Suppressor macrophage treated with lipopolysaccharide for 1 hour (primary cell): ENCODE results near the gene RASA2.
"Not testable (repeated sequence)": the region's sequence is repeated elsewhere in the genome, so short reads cannot be mapped to it uniquely, and the experiment has no call there.

Source experiments
- DNase-seq, 3 donors: peaks; one replicate each; pipeline ENCODE4 v3.0.0-alpha.2; 2020 to 2022

The RASA2 gene

DNA sequence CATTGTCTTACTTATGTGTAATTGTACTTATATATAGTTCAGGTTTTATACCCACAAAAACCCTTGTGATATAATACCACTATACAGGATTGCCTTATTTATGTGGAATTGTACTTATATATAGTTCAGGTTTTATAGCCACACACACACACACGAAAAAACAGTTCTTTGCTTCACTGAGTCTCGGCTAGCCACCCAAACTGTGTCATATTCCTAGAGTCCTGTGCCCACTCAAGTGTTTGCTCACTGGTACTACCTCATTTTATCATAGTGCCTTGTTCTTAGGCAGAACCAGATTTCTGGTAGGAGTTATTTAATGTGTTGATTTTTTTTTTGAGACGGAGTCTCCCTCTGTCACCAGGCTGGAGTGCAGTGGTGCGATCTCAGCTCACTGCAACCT lies 12.5 kb downstream of the RASA2 start:
- DNase-seq = peak in 1 of 3 donors; percentile 54

DNA sequence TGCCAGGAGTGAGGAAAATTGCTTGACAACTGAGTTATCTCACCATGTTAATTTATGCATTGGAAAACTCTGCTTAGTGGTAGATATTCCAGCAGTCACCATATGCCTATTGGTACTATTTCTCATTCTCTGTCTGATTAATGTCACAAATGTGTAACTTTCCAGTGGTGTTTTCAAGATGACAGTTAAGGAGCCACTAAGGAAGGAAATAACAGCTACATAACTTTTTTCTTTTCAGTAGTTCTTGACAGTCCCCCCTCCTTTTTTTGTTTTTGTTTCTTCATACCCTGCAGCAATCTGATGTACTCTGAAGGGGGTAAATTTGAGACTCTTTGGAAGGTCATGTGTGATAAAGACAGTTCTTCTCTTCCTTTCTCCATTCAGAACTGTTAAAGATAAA lies 13.1 kb downstream of the RASA2 start:
- DNase-seq = no peak

DNA sequence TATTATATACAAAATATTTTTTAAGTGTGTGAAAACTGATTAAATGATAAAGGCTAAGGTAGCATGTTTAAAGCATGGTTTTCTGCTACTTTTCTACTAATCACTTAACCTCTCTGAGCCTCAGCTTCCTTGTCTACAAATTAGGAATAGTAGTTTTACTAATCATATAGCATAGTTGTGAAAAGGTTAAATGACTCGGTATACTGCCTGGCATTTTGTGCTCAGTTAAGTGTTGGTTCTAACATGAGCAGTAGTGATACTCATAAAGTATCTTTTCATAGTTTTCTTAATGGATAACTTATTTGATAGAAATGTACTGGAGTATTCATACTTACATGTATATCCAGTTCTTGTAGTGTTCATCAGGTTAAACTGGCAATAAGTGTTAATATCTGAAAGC lies 13.6 kb downstream of the RASA2 start:
- DNase-seq = no peak

DNA sequence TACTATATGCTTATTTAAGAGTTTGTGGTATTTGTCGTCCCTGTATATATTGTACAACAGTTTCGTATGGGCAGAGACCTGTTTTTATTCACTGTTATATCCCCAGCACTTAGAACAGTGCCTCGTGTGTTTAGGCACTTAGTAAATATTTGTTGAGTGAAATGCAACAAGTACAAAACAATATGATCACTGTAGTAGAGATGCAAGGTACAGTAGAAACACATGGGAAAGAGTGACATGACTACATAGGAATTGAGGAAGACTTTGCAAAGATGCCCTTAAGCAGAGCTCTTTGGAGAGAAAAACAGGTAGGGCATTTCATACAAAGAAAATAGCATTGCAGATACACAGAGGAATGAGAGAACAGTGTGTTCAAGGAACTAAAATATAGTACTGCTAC lies 18.3 kb downstream of the RASA2 start:
- no peak for DNase-seq

DNA sequence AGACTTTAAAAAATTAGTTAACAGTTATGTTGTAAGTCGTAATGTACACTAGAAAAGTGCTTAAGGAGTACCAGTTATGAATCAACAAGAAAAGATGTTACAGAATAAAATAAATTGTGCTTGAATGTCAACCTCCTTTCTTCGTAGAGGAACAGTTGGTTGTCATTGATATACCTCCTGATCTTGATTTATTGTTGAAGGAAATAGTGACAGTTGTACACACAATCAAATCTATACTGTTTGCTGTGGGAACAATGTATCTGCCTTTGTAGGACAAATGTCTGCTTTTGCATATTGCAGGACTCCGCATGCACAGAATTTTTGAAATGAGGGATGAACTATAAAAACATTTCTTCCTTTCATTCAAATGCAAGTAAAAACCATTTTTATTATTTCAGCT lies 19.2 kb downstream of the RASA2 start:
- no peak for DNase-seq

DNA sequence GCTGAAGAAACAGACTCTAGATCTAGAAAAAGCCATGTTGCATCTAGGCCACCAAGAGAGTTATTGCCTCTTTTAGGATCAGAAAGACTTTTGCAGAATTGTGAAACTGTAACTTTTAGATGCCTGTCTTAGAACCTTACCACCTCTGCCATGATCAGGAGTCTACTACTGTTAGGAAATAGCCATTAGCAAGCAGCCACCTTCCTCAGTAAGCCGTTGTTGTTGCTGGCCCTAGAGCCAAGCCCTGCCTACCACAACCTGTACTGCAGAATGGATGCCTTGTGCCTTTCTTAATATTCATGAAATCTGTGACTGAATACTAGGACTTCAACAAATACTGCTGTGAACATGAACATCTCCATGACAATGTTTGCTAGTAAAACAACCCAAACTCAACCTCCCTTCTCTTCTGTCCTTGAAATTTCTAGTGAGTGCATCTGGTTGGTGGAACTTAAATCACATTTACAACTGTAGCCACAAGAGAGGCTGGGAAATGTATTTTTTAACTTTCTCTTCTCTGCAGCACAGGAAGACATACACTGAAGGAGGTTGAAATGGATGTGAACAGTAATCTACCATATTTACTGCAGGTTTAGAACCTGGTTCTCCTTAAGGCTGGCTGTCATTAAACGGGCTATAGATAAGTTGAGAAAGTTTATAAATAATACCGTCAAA lies 20.7 kb downstream of the RASA2 start:
- no peak for DNase-seq

DNA sequence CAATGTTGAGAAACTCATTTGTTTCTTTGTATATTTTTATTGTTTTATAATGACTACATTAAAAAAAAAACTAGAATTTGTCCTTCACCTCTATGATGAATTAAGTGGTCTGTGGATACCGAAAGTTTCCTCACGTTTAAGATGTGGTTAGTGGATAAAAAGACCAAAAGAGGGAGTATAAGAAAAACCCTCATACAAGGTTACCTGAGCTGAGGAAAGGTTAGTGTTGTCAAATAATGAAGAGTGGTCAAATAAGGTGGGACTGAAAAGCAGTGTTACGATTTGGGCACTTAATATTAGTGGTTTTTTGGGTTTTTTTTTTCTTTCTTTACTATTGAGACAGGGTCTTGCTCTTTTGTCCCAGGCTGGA lies 21.2 kb downstream of the RASA2 start:
- no peak for DNase-seq

DNA sequence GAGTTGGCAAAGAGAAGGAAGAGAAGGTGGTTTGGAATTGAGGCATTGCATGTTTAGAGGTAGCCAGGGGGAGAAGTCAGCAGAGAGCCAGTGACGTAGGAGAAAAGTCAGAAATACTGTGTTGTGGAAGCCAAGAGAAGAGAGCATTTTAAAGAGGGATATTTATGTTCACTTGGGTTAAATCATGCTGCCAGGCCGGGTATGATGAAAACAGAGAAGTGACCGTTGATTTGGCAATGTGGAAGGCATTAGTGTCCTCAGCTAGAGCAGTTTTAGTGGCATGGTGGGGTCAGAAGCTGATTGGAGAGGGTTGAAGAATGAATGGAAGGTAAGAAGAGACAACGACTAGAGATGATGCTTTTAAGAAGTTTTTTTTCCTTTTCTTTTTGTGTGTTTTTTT lies 24.5 kb downstream of the RASA2 start:
- peak; percentile 25 to 45 (median 38) for DNase-seq

DNA sequence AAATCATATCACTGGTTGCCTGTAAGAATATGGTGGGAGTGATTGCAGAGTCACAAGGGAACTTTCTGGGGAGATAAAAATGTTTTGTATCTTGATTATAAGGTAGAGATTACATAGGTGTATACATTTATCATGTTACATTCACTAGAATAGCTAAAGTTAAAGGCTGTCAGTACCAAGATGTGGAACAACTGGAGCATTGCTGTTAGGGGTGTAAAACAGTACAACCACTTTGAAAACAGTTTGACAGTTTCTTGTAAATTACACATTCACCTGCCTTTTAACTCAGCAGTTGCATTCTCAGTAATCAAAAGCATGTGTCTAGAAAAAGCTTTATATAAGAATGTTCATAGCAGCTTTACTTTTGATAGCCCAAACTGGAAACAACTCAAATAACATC lies 27.6 kb downstream of the RASA2 start:
- no peak for DNase-seq

DNA sequence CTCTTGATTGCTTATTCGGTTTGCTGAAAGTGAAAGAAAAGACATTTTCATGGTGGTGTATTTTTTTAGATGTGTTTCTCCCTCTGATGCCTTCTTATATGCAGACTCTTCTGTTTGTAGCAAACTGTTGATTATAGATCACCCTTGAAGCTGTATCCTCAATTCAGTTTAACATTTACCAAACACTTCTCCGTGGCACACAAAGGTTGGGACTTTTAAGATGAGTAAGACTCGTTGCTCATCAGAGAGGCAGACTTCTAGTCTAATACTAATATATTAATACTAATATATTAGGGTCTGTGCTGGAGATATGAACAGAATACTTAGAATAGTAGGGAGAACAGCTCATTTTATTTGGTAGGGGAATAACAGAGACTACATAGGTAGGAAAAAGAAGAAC lies 32.8 kb downstream of the RASA2 start:
- no peak for DNase-seq

DNA sequence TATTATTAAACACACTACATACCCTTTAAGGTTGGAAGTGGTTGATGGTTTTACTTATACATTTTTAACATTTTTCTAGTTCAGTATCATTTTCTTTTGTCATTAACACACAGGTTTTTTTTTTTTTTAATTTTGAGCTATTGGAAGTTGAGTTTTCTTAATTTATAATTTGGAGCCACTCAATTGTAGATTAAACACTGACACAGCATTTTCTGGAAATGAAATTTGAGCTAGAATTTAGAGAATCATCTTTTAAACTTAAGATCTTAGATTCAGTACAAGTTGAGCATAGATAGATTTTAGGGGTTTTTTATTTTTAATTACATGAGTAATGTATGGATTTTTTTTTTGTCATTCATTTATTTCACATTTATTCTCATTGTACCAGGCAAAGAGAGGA lies 35.0 kb downstream of the RASA2 start:
- no peak for DNase-seq

DNA sequence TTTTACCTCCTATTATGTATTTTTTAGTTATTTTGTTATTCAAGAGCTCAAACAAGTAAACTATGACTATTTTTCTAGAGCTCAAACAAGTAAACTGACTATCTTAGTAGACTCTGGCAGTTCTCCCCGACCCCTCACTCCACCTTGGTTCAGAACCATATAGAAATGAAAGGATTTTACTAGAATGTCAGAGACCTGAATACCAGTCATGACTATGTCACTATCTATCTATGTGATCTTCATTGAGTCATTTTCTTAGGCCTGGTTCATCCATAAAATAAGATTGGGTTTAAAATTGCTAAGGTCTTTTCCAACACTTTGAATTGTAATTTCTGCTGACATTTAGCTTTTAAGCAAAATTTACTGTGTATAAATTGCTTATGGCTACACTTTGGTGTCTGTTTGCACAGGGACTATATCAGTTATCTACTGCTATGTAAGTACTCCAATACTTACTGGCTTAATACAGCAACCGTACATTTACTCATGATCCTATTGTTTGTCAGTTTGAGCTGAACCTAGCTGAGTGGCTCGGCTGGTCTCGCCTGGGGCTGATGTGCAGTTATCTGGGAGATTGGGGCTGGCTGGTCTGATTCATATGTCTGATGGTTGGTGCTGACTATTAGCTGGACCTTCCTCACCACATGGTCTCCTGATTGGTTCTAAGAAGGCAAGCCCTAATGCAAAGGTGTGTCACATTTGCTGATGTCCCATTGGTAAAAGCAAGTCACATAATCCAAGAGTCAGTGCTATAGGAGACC lies 37.0 kb downstream of the RASA2 start:
- DNase-seq = no peak

DNA sequence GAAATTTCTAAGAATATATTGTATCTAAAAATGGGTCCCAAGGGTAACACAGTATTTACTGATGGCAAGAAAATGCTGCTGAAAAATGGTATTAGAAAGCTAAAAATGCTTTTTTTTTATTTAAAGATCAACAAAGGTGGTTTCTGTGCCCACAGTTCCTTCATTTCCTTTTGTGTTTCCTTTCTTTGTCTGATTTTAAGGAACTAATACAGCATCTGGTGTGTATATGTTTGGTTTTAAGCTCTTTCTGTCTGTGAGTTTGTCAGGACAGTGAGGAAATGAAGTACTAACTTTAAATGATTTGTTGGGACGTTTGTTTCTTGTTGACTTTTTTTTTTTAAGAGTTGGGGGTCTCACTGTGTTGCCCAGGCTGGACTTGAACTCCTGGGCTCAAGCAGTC lies 38.2 kb downstream of the RASA2 start:
- peak in 1 of 3 donors; percentile 22 for DNase-seq

DNA sequence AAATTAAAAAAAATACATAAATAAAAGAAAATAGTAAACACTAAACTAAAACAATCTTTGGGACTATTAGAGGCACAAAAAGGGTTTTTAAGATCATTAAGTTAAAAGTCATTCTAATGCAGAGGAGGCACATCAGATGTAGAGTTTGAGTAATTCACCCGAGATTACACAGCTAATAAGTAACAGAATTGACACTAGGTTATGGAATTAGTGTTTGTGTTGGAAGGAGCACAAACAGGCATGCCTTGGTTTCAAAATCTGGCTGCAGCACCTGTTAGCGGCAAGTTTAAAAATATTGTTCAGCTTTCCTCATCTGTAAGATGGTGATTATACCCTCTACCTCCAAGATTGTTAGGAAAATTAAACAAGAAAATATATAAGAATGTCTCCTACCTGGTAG lies 39.0 kb downstream of the RASA2 start:
- no peak for DNase-seq

DNA sequence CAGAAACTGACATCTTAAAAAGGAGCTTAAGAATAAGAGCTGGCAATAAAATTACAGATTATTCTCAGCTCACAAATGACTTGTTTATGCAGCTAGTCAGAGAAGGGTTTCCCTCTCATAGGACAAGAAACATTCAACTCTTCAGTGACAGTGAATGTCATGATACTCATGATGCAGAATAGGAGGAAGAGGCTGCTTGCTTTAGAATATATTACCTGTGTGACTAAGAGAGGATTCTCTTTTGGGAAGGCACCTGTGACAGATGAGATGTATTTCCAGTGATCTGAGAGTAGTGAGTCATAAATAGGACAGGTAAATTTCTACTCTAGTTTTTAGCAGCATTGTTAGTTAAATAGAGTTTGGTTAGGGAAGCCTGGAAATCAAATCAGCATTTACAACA lies 39.9 kb downstream of the RASA2 start:
- no peak for DNase-seq

DNA sequence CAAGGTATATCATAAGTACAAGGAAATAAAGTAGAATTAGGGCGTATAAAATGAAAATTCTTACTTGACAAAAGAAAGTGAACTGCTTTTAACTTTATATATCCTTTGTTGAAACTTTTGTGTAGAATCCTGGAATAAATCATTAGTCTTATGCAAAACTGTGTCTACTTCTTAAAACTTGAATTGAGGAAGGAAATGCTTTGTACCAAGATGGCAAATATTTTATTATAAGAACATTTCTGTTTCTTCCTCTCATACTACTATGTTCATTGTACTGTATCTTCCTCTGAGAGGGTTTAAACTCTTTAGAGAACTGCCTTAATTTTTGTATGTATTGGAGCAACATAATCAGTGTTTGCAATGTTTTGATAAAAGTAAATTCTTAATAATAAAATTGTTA lies 42.0 kb downstream of the RASA2 start:
- DNase-seq = peak in 2 of 3 donors; percentile 31 to 53

DNA sequence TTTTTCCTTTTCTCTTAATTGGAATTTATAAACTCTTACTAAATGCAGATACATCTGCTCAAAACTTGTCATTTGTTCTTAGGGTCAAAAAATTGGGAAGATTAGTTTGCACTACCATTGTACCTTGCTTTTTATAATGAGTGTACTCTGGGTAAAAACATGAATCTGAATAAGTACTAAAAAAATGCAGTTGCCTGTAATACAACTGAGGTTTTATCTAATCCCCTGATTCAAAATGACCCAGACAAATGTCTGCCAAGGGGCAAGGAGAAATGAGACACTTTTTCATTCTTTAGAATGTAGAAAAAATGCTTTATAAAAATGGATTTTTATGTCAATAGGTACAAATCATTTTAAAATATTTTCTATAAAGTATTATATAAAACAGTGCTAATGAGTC lies 42.4 kb downstream of the RASA2 start:
- no peak for DNase-seq

DNA sequence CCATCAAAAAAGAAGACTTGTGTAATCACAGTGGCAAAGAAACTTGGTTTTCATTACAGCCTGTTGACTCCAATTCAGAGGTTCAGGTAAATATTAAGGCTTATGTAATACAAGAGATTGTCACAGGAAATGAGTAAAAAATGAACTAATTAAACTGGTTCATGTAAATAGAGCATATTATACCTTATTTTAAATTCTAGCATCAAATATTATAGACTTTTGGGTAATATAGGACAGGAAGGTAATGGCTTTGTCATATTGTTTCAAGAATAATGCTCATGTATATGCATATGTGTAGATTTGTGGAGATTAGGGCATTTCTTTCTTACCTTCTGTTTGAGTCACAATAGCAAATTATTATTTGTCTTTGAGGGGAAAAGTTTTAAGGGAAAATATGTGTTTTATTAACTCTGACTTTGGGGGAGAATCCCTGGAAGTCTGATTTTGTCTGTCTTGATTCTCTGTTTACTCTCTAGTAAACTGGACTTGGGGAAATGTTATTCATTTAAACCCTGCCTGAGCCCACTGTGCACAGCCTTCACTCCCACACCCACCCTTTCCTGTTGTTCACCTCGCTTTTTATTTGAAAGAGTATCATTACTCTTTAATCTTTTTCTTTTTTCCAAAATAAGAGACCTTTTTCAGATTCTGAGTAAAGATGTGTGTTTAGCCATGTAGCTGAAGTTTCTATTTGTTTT lies 43.0 kb downstream of the RASA2 start:
- DNase-seq = no peak

DNA sequence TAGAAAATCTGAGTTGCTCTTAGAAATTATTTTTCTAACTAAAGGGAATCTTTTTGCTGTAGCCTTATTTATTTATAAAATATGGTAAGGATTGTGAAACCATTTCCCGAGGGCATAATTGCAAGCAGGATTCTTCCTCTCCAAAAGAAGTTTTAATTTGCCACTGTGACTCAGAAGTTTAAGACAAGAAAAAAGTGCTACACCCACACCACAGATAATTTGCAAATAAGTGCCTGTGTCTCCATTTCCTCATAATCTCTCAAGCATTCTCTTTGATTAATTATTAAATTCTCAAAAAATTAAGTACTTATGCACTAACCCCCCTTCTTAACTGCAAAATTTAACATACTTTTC lies 43.6 kb downstream of the RASA2 start:
- peak; percentile 25 to 72 (median 69) for DNase-seq

DNA sequence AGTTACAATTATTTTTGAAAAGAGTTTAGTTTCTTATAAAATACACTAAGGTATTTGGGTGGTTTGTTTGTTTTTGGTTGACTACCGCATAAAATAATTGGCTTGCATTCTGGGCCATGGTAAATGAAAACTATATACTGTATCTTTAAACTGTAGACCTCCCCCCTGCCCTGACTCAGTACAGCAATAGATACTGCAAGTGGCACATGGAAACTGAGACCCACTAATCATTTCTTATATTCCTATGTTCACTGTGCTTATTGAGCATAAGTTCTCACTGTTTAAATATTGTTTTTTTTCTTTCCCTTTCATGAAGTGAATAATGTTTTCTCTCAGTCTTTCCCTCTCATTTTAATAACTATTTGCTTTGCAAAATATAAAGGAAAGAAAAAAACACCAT lies 45.8 kb downstream of the RASA2 start:
- no peak for DNase-seq

DNA sequence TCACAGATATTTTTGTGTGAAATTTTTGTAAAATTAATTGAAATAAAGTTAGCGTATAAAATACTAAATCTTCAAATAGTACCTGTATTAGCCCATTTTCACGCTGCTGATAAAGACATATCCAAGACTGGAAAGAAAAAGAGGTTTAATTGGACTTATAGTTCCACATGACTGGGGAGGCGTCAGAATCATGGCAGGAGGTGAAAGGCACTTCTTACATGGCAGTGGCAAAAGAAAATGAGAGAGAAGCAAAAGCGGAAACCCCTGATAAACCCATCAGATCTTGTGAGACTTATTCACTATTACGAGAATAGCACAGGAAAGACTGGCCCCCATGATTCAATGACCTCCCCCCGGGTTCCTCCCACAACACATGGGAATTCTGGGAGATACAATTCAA lies 49.2 kb downstream of the RASA2 start:
- not testable (repeated sequence) for DNase-seq

DNA sequence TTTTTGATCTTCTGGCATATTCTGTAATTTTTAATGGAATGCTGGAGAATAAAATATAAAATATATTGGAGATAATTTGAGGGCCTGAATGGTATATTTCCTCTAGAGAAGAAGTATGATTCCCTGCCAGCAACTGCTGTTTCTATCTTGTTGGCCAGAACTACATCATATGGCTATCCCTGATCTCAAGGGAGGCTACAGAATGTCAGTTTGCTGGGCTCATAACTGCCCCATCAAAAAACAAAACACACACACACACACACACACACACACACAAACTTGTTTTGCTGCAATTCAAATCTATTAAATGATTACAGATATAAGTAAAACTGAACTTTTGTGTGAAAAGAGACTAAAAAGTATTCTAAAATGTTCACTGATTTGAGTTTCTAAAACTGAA lies 51.0 kb downstream of the RASA2 start:
- DNase-seq = no peak

DNA sequence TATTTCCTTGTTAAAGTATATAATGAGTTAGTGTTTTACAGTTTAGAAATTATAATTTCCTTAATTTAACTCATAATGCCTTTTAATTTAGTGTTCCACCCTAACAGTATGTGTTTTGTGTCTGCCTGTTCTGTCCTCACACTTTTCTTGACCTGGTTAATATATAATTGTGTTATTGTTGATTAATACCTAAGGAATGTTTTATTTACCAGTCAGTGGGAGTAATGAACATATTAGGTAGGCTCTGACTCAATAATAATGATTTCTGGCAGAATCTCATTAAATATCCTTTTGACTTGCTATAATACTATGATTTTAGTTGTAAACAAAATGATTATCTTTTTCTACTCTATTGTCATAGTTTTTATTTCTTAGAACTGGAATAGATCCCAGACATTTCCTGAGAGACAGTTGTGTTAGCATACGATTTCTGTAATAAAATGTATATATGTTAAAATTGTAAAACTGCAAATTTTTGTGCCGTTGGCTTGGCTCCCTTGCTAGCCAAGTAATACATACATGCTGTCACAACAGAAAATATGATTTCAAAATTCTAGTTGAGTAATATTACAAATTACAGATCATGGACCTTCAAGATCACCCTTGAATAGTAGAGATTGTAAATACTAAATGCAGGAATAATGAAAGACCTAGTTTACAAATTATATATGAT lies 51.9 kb downstream of the RASA2 start:
- DNase-seq = peak in 2 of 3 donors; percentile 35 to 39
